GM21576 (cell line): ENCODE measurements around the gene KLF17.

Experiments
- ATAC-seq: cut with Tn5 transposase; IDR thresholded peaks from one replicate; pipeline ENCODE4 v1.9.1; 2021; ENCODE audit warnings: mild to moderate bottlenecking, moderate library complexity; ENCODE audit not compliant: unreplicated experiment

The KLF17 gene

GRCh38 chr1:44151332-44151731 lies 32.7 kb downstream of the KLF17 start:
- no peak for ATAC-seq

GRCh38 chr1:44151808-44152207 lies 33.2 kb downstream of the KLF17 start:
- ATAC-seq = no peak

- no peak for ATAC-seq
These were observed 34.1 kb downstream of the KLF17 start for GRCh38 chr1:44152692-44153091.

- no peak for ATAC-seq
These were observed 35.4 kb downstream of the KLF17 start for GRCh38 chr1:44154049-44154448.

DNA sequence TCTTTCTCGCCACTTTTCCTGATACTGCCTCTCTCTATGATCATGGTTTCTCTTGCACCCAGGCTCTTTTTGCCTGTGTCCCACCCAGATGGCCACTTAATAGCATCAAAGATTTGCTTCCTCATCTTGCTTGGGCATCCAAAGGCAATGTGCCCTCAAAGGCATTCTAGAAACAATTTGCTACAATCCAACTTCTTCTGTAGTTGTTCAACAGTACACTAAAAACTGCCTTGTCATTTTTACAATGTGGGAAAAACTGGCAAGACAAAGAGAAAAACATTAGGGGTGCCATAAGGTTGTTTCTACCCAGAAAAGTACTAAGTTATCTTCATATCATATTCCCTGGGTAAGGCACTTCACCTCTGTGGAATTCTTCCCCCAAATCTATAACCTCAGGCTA lies 39.3 kb downstream of the KLF17 start:
- no peak for ATAC-seq

- no peak for ATAC-seq
These were observed 40.2 kb downstream of the KLF17 start for GRCh38 chr1:44158871-44159270.

- no peak for ATAC-seq
These were observed 42.9 kb downstream of the KLF17 start for GRCh38 chr1:44161546-44161945.

DNA sequence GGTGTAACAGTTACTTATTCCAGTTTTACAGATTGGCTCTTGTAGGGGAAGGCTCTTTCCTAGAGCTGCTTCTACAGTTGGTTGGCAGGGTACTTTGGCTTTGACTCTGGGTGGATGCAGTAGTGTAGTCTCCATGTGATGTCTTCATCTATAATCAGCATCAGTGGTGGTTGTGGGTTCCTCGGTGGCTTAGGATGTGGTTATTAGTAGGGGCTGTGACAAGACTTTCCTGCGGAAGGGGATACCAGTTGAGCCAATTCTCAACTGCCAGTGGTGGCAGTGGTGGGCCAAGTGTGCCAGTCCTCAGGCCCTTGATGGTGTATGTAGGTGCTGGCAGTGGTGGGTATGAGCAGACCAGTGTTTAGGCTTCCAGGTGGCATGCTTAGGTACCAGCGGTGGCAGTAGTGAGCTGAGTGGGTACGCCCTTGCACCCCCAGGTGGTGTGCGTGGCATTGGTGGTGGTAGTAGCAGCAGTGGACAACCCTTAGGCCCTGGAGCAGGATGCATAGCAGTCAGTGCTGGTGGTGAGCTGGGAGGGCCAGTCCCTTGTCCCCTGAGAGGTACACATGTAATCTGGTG lies 50.0 kb downstream of the KLF17 start:
- ATAC-seq = no peak

GRCh38 chr1:44170281-44170823 lies 51.7 kb downstream of the KLF17 start:
- no peak for ATAC-seq

GRCh38 chr1:44174630-44175029 lies 56.0 kb downstream of the KLF17 start:
- no peak for ATAC-seq
